ENCODE results near the gene LRRC41. TPM values are rescaled to one million over a fixed set of nuclear protein-coding genes. Genes with fewer than 3 reads are reported as not detected.

Gene LRRC41
- total and polyA plus RNA-seq, 2 of the 13 experiments (the other 11 are each of a cell fraction or from before 2014, with no cell fraction given): 48.1 to 53.6 TPM

GRCh38 chr1:46247436-46248121 lies 55.8 kb downstream of the LRRC41 start, which contains the start of gene RAD54L (continued):
- peak; percentile 19 to 67; a peak in 1 of 4 replicates for TF ChIP-seq HMGXB4 (CRISPR knock-in tag; IDR thresholded peaks at IDR 0.05; ENCODE audit: borderline replicate concordance in 1 of 2, low read depth in 1 of 2)
- TF ChIP-seq FLYWCH1 (CRISPR knock-in tag; IDR thresholded peaks at IDR 0.05): no peak
- TF ChIP-seq, protein P1, sequence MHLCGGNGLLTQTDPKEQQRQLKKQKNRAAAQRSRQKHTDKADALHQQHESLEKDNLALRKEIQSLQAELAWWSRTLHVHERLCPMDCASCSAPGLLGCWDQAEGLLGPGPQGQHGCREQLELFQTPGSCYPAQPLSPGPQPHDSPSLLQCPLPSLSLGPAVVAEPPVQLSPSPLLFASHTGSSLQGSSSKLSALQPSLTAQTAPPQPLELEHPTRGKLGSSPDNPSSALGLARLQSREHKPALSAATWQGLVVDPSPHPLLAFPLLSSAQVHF (CRISPR knock-in tag; IDR thresholded peaks at IDR 0.05): peak; percentile 96
- TF ChIP-seq POLR2AphosphoS2 (IDR thresholded peaks at IDR 0.05; ENCODE audit: low read depth, low read length): peak; percentile 85; the same call in 1 of the 2 replicates
- peak; percentile 83 for TF ChIP-seq HNF4G (IDR thresholded peaks at IDR 0.05; ENCODE audit: borderline replicate concordance, low read depth, low read length)
- TF ChIP-seq HNF4G (CRISPR knock-in tag; IDR thresholded peaks at IDR 0.05; ENCODE audit: borderline replicate concordance, low read depth): no peak; the same call in 1 of the 2 replicates
- 0 out of 2 replicates have a peak, but pooled peaks have one; percentile 28 for TF ChIP-seq ZNF614 (CRISPR knock-in tag; IDR thresholded peaks at IDR 0.05; ENCODE audit: borderline replicate concordance)
- TF ChIP-seq HOXA9 (CRISPR knock-in tag; IDR thresholded peaks at IDR 0.05; ENCODE audit: borderline replicate concordance): peak; percentile 93; the same call in 1 of the 2 replicates
- peak; percentile 67 for TF ChIP-seq PHF20 (CRISPR knock-in tag; IDR thresholded peaks at IDR 0.05)
- TF ChIP-seq ZNF350 (CRISPR knock-in tag; IDR thresholded peaks at IDR 0.05; ENCODE audit: borderline replicate concordance, low read depth): 0 out of 2 replicates have a peak, but pooled peaks have one; percentile 19
- TF ChIP-seq ZNF773 (CRISPR knock-in tag; IDR thresholded peaks at IDR 0.05; ENCODE audit: borderline replicate concordance): 0 out of 2 replicates have a peak, but pooled peaks have one; percentile 50
- TF ChIP-seq, protein P2, sequence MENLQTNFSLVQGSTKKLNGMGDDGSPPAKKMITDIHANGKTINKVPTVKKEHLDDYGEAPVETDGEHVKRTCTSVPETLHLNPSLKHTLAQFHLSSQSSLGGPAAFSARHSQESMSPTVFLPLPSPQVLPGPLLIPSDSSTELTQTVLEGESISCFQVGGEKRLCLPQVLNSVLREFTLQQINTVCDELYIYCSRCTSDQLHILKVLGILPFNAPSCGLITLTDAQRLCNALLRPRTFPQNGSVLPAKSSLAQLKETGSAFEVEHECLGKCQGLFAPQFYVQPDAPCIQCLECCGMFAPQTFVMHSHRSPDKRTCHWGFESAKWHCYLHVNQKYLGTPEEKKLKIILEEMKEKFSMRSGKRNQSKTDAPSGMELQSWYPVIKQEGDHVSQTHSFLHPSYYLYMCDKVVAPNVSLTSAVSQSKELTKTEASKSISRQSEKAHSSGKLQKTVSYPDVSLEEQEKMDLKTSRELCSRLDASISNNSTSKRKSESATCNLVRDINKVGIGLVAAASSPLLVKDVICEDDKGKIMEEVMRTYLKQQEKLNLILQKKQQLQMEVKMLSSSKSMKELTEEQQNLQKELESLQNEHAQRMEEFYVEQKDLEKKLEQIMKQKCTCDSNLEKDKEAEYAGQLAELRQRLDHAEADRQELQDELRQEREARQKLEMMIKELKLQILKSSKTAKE (CRISPR knock-in tag; IDR thresholded peaks at IDR 0.05; ENCODE audit: borderline replicate concordance): peak; percentile 62; the same call in 1 of the 2 replicates
- 0 out of 2 replicates have a peak, but pooled peaks have one; percentile 43 for TF ChIP-seq ZKSCAN8 (CRISPR knock-in tag; IDR thresholded peaks at IDR 0.05; ENCODE audit: borderline replicate concordance)
- TF ChIP-seq SOX6 (IDR thresholded peaks at IDR 0.05): no peak
- TF ChIP-seq SOX6 (CRISPR knock-in tag; IDR thresholded peaks at IDR 0.05): 0 out of 2 replicates have a peak, but pooled peaks have one; percentile 18
- TF ChIP-seq E2F5 (CRISPR knock-in tag; conservative IDR thresholded peaks at IDR 0.05): peak; percentile 100
- TF ChIP-seq NFKB2 (CRISPR knock-in tag; IDR thresholded peaks at IDR 0.05; ENCODE audit: borderline replicate concordance): 0 out of 2 replicates have a peak, but pooled peaks have one; percentile 14
- TF ChIP-seq TAF1 (CRISPR knock-in tag; IDR thresholded peaks at IDR 0.05): peak; percentile 65
- TF ChIP-seq, protein P3, sequence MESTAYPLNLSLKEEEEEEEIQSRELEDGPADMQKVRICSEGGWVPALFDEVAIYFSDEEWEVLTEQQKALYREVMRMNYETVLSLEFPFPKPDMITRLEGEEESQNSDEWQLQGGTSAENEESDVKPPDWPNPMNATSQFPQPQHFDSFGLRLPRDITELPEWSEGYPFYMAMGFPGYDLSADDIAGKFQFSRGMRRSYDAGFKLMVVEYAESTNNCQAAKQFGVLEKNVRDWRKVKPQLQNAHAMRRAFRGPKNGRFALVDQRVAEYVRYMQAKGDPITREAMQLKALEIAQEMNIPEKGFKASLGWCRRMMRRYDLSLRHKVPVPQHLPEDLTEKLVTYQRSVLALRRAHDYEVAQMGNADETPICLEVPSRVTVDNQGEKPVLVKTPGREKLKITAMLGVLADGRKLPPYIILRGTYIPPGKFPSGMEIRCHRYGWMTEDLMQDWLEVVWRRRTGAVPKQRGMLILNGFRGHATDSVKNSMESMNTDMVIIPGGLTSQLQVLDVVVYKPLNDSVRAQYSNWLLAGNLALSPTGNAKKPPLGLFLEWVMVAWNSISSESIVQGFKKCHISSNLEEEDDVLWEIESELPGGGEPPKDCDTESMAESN (CRISPR knock-in tag; conservative IDR thresholded peaks at IDR 0.05): peak; percentile 90
- no peak for TF ChIP-seq LCORL (IDR thresholded peaks at IDR 0.05)
- no peak for TF ChIP-seq LCORL (CRISPR knock-in tag; IDR thresholded peaks at IDR 0.05)
- TF ChIP-seq KLF11 (CRISPR knock-in tag; IDR thresholded peaks at IDR 0.05): peak; percentile 76; the same call in 1 of the 2 replicates
